Brain microvascular endothelial cell (primary cell): ENCODE data around the gene CDK14.

Experiments
- DNase-seq: peaks from one replicate; pipeline ENCODE4 v3.0.0-alpha.2; 2020
- H3K27ac ChIP-seq: fragments of 250-450 bp; sonication (Bioruptor Pico); 2 replicates; pipeline ENCODE4 v1.5.1; 2020; ENCODE audit warnings: mild to moderate bottlenecking, moderate library complexity
- H3K27me3 ChIP-seq: fragments of 250-450 bp; sonication (Bioruptor Pico); replicated peaks from 2 replicates; pipeline ENCODE4 v1.5.1; 2020; ENCODE audit warnings: mild to moderate bottlenecking
- H3K36me3 ChIP-seq: fragments of 250-450 bp; sonication (Bioruptor Pico); replicated peaks from 2 replicates; pipeline ENCODE4 v1.5.1; 2020; ENCODE audit warnings: mild to moderate bottlenecking
- H3K4me3 ChIP-seq: 2 replicates; pipeline ENCODE4 v1.5.1; 2011; ENCODE audit warnings: low read depth, mild to moderate bottlenecking, control low read depth, low read length, moderate library complexity
- CTCF ChIP-seq: IDR thresholded peaks from 2 replicates; pipeline ENCODE4 v1.5.1; 2011; ENCODE audit warnings: low read depth, mild to moderate bottlenecking, moderate library complexity, low read length, control low read depth, inconsistent platforms; ENCODE audit errors: missing control alignments
- in situ Hi-C: cut with HindIII; loops from 2 replicates; pipeline ENCODE4 v1.10.0; 2017; ENCODE audit warnings: low sequenced_read_pairs, low pct_ligation_motif_present

CDK14 gene

GRCh38 chr7:90933041-90933440 lies 336.9 kb downstream of the CDK14 start:
- DNase-seq = no peak
- no peak overlapping the region for H3K27ac ChIP-seq
- no peaks in the 10 kb centered on the region for H3K36me3 ChIP-seq
- in situ Hi-C loops = no loop called here
- no peaks in the 10 kb centered on the region for H3K27me3 ChIP-seq
- no peak overlapping the region for H3K4me3 ChIP-seq
- TF ChIP-seq CTCF = no peak

- Histone ChIP-seq H3K27ac (no peak overlapping the region), H3K4me3 (no peak overlapping the region), H3K27me3 (no peaks in the 10 kb centered on the region), H3K36me3 (no peaks in the 10 kb centered on the region)
- TF ChIP-seq CTCF = no peak
- no peak for DNase-seq
- in situ Hi-C loops = no loop called here
These were observed 337.9 kb downstream of the CDK14 start for GRCh38 chr7:90933984-90934383.

GRCh38 chr7:90938371-90938770 lies 342.2 kb downstream of the CDK14 start:
- Histone ChIP-seq H3K36me3 (no peaks in the 10 kb centered on the region), H3K4me3 (no peak overlapping the region), H3K27ac (no peak overlapping the region), H3K27me3 (no peaks in the 10 kb centered on the region)
- in situ Hi-C loops = no loop called here
- no peak for DNase-seq
- no peak for TF ChIP-seq CTCF

- Histone ChIP-seq H3K27ac (no peak overlapping the region), H3K4me3 (no peak overlapping the region), H3K36me3 (no peaks in the 10 kb centered on the region), H3K27me3 (no peaks in the 10 kb centered on the region)
- DNase-seq = no peak
- in situ Hi-C loops = no loop called here
- TF ChIP-seq CTCF = no peak
These were observed 343.5 kb downstream of the CDK14 start for GRCh38 chr7:90939666-90940065.

GRCh38 chr7:90944021-90944420 lies 347.9 kb downstream of the CDK14 start:
- Histone ChIP-seq H3K27ac (no peak overlapping the region), H3K36me3 (no peaks in the 10 kb centered on the region), H3K4me3 (no peak overlapping the region), H3K27me3 (no peaks in the 10 kb centered on the region)
- TF ChIP-seq CTCF = no peak
- in situ Hi-C loops = no loop called here
- no peak for DNase-seq

GRCh38 chr7:90945104-90945787 lies 349.1 kb downstream of the CDK14 start:
- no peak overlapping the region for H3K4me3 ChIP-seq
- no peak overlapping the region for H3K27ac ChIP-seq
- in situ Hi-C loops = no loop called here
- DNase-seq = no peak
- H3K27me3 ChIP-seq = no peaks in the 10 kb centered on the region
- TF ChIP-seq CTCF = no peak
- H3K36me3 ChIP-seq = no peaks in the 10 kb centered on the region
